Liver (tissue), 9 donors: ENCODE data around the gene VASP. TPM values are rescaled to one million over a fixed set of nuclear protein-coding genes. Genes with fewer than 3 reads are reported as not detected.

Source experiments
- DNase-seq: peaks from one replicate; pipeline ENCODE4 v3.0.0-alpha.2; 2017; ENCODE audit warnings: low spot score
- H3K27ac ChIP-seq, 2 donors: one replicate each; pipeline ENCODE4 v1.7.0; 2013; ENCODE audit warnings: inconsistent platforms in 2 of 2, low read length in 2 of 2, control low read depth in 1 of 2, low read depth in 1 of 2, mild to moderate bottlenecking in 1 of 2
- H3K27me3 ChIP-seq, 4 donors: one replicate each; pipeline versions ENCODE4 v1.6.1 to v1.7.0; 2013; ENCODE audit warnings: low read length in 3 of 4, inconsistent platforms in 1 of 4, mild to moderate bottlenecking in 1 of 4, moderate library complexity in 1 of 4; ENCODE audit not compliant: control insufficient read depth in 4 of 4, insufficient read depth in 4 of 4
- H3K36me3 ChIP-seq, 4 donors: one replicate each; pipeline versions ENCODE4 v1.6.1 to v1.7.0; 2013; ENCODE audit warnings: low read length in 3 of 4, mild to moderate bottlenecking in 3 of 4, low read depth in 1 of 4, moderate library complexity in 1 of 4; ENCODE audit not compliant: control insufficient read depth in 4 of 4, insufficient read depth in 3 of 4
- H3K4me1 ChIP-seq, 4 donors: one replicate each; pipeline versions ENCODE4 v1.6.1 to v1.7.0; 2013; ENCODE audit warnings: low read length in 3 of 4, mild to moderate bottlenecking in 3 of 4, moderate library complexity in 1 of 4; ENCODE audit not compliant: control insufficient read depth in 4 of 4, insufficient read depth in 4 of 4
- H3K4me3 ChIP-seq, 3 donors: one replicate each; pipeline versions ENCODE4 v1.6.1 to v1.7.0; 2013; ENCODE audit warnings: low read length in 3 of 3, control low read depth in 1 of 3, low read depth in 1 of 3, mild to moderate bottlenecking in 1 of 3
- H3K9ac ChIP-seq, 2 donors: one replicate each; pipeline ENCODE4 v1.7.0; 2013; ENCODE audit warnings: low read length in 2 of 2, mild to moderate bottlenecking in 2 of 2, moderate library complexity in 2 of 2, control low read depth in 1 of 2, low read depth in 1 of 2
- H3K9me3 ChIP-seq, 4 donors: one replicate each; pipeline versions ENCODE4 v1.6.1 to v1.7.0; 2013; ENCODE audit warnings: low read length in 3 of 4; ENCODE audit not compliant: control insufficient read depth in 4 of 4
- ATF3 ChIP-seq: IDR thresholded peaks from 2 replicates; pipeline ENCODE4 v1.6.1; 2016; ENCODE audit warnings: antibody characterized with exemption
- CTCF ChIP-seq: fragments of 150-350 bp; IDR thresholded peaks from 2 replicates; pipeline ENCODE4 v1.5.1; 2017; ENCODE audit warnings: improper control_type of control experiment, low read depth, low read length; ENCODE audit not compliant: missing input control
- EGR1 ChIP-seq, 2 donors: IDR thresholded peaks; 2 replicates each; pipeline ENCODE4 v1.6.1; 2016 to 2018; ENCODE audit warnings: antibody characterized with exemption in 2 of 2, low read depth in 2 of 2
- JUND ChIP-seq, 2 donors: IDR thresholded peaks; 2 replicates each; pipeline ENCODE4 v1.6.1; 2016; ENCODE audit warnings: antibody characterized with exemption in 2 of 2
- MAX ChIP-seq: IDR thresholded peaks from 2 replicates; pipeline ENCODE4 v1.6.1; 2016; ENCODE audit warnings: antibody characterized with exemption
- NR2F2 ChIP-seq: IDR thresholded peaks from 2 replicates; pipeline ENCODE4 v1.6.1; 2016; ENCODE audit warnings: antibody characterized with exemption
- RAD21 ChIP-seq, 2 donors: IDR thresholded peaks; 2 replicates each; pipeline ENCODE4 v1.6.1; 2016; ENCODE audit warnings: antibody characterized with exemption in 2 of 2, mild to moderate bottlenecking in 2 of 2
- REST ChIP-seq: IDR thresholded peaks from 2 replicates; pipeline ENCODE4 v1.6.1; 2016; ENCODE audit warnings: antibody characterized with exemption, mild to moderate bottlenecking
- SP1 ChIP-seq: IDR thresholded peaks from 2 replicates; pipeline ENCODE4 v1.6.1; 2018; ENCODE audit warnings: antibody characterized with exemption, mild to moderate bottlenecking
- YY1 ChIP-seq: IDR thresholded peaks from 2 replicates; pipeline ENCODE4 v1.6.1; 2016; ENCODE audit warnings: antibody characterized with exemption, mild to moderate bottlenecking
- ZBTB33 ChIP-seq: IDR thresholded peaks from 2 replicates; pipeline ENCODE4 v1.6.1; 2016; ENCODE audit warnings: antibody characterized with exemption
- WGBS: extraction: QIAGEN DNeasy Blood & Tissue Kit; methylation state at CpG from one replicate; pipeline ENCODE4 v1.1.7; 2013; 5-methylcytosine and 5-hydroxymethylcytosine counted together
- polyA plus RNA-seq, 2 donors: library from polyadenylated mRNA; stranded (reverse) in 1 of 2; unstranded in 1 of 2; fragments of 200-250 nt in 1 of 2; fragments of >200 nt in 1 of 2; fragmentation: Nextera tagmentation in 1 of 2; extraction: Ambion mirVana in 1 of 2; gene quantifications; one replicate each; pipeline versions ENCODE4 v1.2.1 to v1.2.3, GENCODE V29; 2013 to 2015
- total RNA-seq, 2 donors: library from RNA; depleted of rRNA; stranded (reverse); fragments of >200 nt; gene quantifications; one replicate each; pipeline ENCODE4 v1.2.3, GENCODE V29; 2014
- donor health status: healthy.
- donor health status: healthy.
- donor health status: healthy.
- donor health status: healthy.
- donor health status: healthy.

The VASP gene
- total and polyA plus RNA-seq, 4 donors = 7.3 to 29.1 (median 22.7) TPM

- 77% methylated on average over 10 of the region's 10 CpGs for WGBS
- H3K36me3 ChIP-seq = peaks cover 0 to 2% (median under 1%) of the 10 kb centered on the region in 4 donors
- H3K27me3 ChIP-seq = no peaks in the 10 kb centered on the region
- no peaks in the 10 kb centered on the region for H3K9me3 ChIP-seq
- H3K27ac ChIP-seq = no peak overlapping the region
- H3K9ac ChIP-seq = no peak overlapping the region
- no peaks in the 10 kb centered on the region for H3K4me1 ChIP-seq
- peak; percentile 48 for DNase-seq
- no peak for TF ChIP-seq MAX
- TF ChIP-seq RAD21 (IDR thresholded peaks at IDR 0.05) = peak; percentile 66 to 75
- TF ChIP-seq CTCF = peak; percentile 41
- TF ChIP-seq EGR1 (IDR thresholded peaks at IDR 0.05; ENCODE audit: low read depth in 2 of 2) = no peak
- H3K4me3 ChIP-seq = no peak overlapping the region
These were observed 51.2 kb downstream of the VASP start for GRCh38 chr19:45558399-45558878.

- Histone ChIP-seq H3K27ac (no peak overlapping the region), H3K36me3 (no peaks in the 10 kb centered on the region), H3K9ac (no peak overlapping the region), H3K27me3 (no peaks in the 10 kb centered on the region), H3K9me3 (no peaks in the 10 kb centered on the region), H3K4me3 (no peak overlapping the region), H3K4me1 (no peaks in the 10 kb centered on the region)
- TF ChIP-seq ZBTB33 = no peak
- TF ChIP-seq EGR1 (IDR thresholded peaks at IDR 0.05; ENCODE audit: low read depth in 2 of 2) = no peak
- no peak for TF ChIP-seq YY1
- TF ChIP-seq ATF3 = no peak
- no peak for TF ChIP-seq CTCF
- TF ChIP-seq JUND (IDR thresholded peaks at IDR 0.05) = no peak
- TF ChIP-seq MAX = no peak
- no peak for TF ChIP-seq SP1
- TF ChIP-seq NR2F2 = no peak
- TF ChIP-seq REST = no peak
- DNase-seq = no peak
- WGBS = 85% methylated on average over 5 of the region's 5 CpGs
These were observed 52.8 kb downstream of the VASP start for GRCh38 chr19:45560038-45560437.
